ENCODE data around the gene HMGXB4. TPM values are rescaled to one million over a fixed set of nuclear protein-coding genes. Genes with fewer than 3 reads are reported as not detected.

Gene HMGXB4
- total RNA-seq, 1 donor from 2014 or later, result 24.7 TPM

DNA sequence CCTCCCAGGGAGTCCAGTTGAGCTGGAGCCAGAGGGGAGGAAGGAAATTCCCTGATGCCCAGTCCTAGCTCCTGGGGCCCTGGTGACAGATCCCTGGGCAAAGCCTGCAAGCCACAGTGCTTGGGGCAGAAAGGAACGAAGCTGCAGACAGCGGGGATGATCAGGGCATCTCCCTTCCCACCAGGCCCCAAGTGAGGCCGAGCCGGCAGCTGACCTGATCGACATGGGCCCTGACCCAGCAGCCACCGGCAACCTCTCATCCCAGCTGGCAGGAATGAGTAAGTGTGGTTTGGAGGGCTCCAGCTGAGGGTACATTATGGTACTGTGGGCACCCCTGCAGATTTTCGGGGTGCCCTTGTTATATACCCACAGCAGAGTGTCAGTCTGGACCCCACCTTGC, 75.9 kb downstream of the HMGXB4 start:
- TF ChIP-seq, protein P1, sequence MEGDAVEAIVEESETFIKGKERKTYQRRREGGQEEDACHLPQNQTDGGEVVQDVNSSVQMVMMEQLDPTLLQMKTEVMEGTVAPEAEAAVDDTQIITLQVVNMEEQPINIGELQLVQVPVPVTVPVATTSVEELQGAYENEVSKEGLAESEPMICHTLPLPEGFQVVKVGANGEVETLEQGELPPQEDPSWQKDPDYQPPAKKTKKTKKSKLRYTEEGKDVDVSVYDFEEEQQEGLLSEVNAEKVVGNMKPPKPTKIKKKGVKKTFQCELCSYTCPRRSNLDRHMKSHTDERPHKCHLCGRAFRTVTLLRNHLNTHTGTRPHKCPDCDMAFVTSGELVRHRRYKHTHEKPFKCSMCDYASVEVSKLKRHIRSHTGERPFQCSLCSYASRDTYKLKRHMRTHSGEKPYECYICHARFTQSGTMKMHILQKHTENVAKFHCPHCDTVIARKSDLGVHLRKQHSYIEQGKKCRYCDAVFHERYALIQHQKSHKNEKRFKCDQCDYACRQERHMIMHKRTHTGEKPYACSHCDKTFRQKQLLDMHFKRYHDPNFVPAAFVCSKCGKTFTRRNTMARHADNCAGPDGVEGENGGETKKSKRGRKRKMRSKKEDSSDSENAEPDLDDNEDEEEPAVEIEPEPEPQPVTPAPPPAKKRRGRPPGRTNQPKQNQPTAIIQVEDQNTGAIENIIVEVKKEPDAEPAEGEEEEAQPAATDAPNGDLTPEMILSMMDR (conservative IDR thresholded peaks at IDR 0.05; ENCODE audit: low read depth, low read length), result no peak
- H3K4me3 ChIP-seq (ENCODE audit: low read depth, low read length), result no peak overlapping the region
- no peak for DNase-seq (ENCODE audit: low read depth)

GRCh38 chr22:35334004-35334403, 76.7 kb downstream of the HMGXB4 start:
- TF ChIP-seq, protein P1 (conservative IDR thresholded peaks at IDR 0.05; ENCODE audit: low read depth, low read length), result no peak
- no peak for DNase-seq (ENCODE audit: low read depth)
- H3K4me3 ChIP-seq (ENCODE audit: low read depth, low read length), result no peak overlapping the region

DNA sequence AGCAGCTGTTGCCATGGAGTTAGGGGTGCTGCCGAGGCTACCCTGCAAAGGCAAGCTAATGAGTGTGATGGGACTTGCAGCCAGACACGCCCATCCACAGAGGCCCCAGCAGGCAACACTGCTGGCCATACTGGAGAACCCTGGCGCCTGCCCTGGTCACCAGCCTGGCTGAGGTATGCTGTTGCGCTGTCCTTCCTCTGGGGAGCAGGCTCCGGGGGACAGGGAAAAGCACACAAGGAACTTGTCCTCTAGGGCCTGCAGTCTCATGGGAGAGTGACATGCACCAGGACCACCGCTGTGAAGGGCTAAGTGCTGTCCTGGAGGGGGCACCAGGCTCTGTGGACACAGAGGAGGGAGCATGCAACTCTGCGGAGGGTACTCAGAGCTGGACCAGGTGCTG, 78.2 kb downstream of the HMGXB4 start:
- TF ChIP-seq, protein P1 (conservative IDR thresholded peaks at IDR 0.05; ENCODE audit: low read depth, low read length), result no peak
- DNase-seq (ENCODE audit: low read depth), result no peak
- no peak overlapping the region for H3K4me3 ChIP-seq (ENCODE audit: low read depth, low read length)

DNA sequence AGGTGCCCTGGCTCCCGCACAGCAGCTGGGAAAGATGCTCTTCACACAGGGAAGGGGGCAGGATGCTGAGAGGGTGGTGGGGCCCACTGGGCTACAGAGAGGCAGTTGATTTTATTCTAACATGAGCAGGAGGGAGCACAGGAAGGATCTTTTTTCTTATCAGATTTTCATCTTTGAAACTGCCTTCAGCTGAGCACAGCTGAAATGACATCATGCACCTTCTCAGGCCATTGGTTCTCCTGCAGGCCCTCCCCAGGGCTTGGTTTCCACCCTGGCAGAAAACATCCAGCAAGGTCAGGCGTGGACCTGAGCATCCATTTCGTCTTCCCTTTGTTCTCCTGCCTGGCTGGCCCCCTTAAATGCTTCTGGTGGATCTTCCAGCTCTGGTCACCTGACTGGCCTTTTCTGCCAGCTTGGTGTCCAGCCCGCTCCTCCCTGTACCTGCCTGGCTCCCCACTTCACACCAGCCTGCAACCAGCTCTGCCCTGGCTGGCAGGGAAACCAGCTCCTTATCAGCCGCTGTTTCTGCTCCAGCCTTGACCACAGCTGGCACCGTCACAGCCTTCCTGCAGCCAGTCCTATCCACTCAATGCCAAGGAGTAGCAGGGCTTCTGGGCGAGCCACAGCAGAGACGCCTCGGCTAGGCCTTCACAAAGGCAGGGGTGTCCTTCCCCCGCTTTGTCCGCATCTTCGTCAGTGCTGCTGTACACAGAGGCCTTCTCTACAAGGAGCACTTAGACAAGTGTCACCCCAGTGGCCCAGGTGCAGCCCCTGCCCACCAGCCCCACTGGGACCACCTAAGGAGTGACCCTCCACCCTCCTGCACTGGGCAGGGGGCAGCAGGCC, 78.9 kb downstream of the HMGXB4 start:
- DNase-seq (ENCODE audit: low read depth), result no peak
- TF ChIP-seq, protein P1 (conservative IDR thresholded peaks at IDR 0.05; ENCODE audit: low read depth, low read length), result no peak
- no peak overlapping the region for H3K4me3 ChIP-seq (ENCODE audit: low read depth, low read length)

- DNase-seq (ENCODE audit: low read depth), result no peak
- TF ChIP-seq, protein P1 (conservative IDR thresholded peaks at IDR 0.05; ENCODE audit: low read depth, low read length), result peak; percentile 32
- no peak overlapping the region for H3K4me3 ChIP-seq (ENCODE audit: low read depth, low read length)
These were observed 80.6 kb downstream of the HMGXB4 start for GRCh38 chr22:35337932-35338331.

DNA sequence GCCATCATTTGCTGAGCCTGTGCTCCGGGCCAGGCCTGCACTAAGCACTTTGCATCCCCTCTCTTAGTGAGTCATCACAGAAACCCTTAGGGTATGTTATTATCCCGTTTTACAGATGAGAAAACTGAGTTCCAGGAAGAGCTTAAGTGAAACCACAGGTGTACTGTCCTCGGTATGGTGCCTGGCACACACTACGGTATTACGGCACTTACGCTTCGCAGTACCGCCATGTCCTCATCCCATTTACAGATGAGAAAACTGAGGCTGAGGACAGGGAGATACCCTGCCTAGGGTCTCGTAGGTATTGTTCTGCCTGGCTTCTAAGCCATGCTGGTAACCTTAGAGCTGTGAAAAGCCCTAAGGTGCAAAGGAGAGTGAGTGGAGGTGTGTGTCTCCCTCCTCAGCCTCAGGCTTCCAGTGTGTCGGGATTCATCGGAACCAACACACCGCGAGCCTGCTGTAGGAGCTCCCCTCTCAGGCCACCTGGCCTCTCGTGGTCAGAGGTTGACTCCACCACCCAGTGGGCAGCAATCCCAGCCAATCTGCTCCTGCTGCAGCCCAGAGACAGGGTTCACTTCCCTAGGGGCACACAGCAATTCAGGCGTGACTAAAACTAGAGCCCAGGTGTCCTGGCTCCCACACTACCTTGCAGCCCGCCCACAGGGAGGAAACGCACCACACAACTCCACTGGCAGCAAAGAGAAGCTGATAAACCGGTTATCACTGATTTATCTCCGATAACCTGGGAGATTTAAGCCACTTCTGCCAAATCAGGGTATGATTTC, 84.0 kb downstream of the HMGXB4 start:
- DNase-seq (ENCODE audit: low read depth), result no peak
- TF ChIP-seq, protein P1 (conservative IDR thresholded peaks at IDR 0.05; ENCODE audit: low read depth, low read length), result no peak
- no peak overlapping the region for H3K4me3 ChIP-seq (ENCODE audit: low read depth, low read length)

All from epithelial cell of proximal tubule (primary cell).